OCI-LY3 (cell line): ENCODE data around the gene CBR1.

Experiments
- H2AFZ ChIP-seq: fragments of 200-600, 300-600 bp; shearing (Covaris generic); 2 replicates; pipeline ENCODE4 v1.6.0; 2014; ENCODE audit warnings: antibody characterized with exemption, low read depth, low read length
- H3K27ac ChIP-seq: fragments of 200-600, 300-600 bp; sonication (generic); 2 replicates; pipeline ENCODE4 v1.5.1; 2014; ENCODE audit warnings: mild to moderate bottlenecking, low read length, moderate library complexity, mixed read lengths
- H3K27me3 ChIP-seq: fragments of 200-600, 300-600 bp; sonication (generic); 2 replicates; pipeline ENCODE4 v1.6.1; 2014; ENCODE audit warnings: low read depth, low read length, mixed read lengths
- H3K36me3 ChIP-seq: fragments of 200-600, 300-600 bp; sonication (generic); replicated peaks from 2 replicates; pipeline ENCODE3; 2014; ENCODE audit warnings: low read depth, low read length, mixed read lengths
- H3K4me1 ChIP-seq: fragments of 300-600, 200-600 bp; sonication (generic); 2 replicates; pipeline ENCODE4 v1.6.1; 2014; ENCODE audit warnings: low read length, mixed read lengths
- H3K4me2 ChIP-seq: fragments of 200-600, 300-600 bp; sonication (generic); 2 replicates; pipeline ENCODE4 v1.6.1; 2014; ENCODE audit warnings: low read length, mixed read lengths
- H3K4me3 ChIP-seq: fragments of 300-600, 200-600 bp; sonication (generic); 2 replicates; pipeline ENCODE4 v1.5.1; 2014; ENCODE audit warnings: antibody characterized with exemption, mild to moderate bottlenecking, low read length, moderate library complexity
- H3K79me2 ChIP-seq: fragments of 300-600, 200-600 bp; shearing (Covaris generic); 2 replicates; pipeline ENCODE4 v1.6.1; 2014; ENCODE audit warnings: mild to moderate bottlenecking, low read length, mixed read lengths
- H3K9ac ChIP-seq: fragments of 300-600, 200-600 bp; shearing (Covaris generic); 2 replicates; pipeline ENCODE4 v1.6.0; 2014; ENCODE audit warnings: mild to moderate bottlenecking, low read length, moderate library complexity
- H3K9me3 ChIP-seq: fragments of 200-600, 300-600 bp; shearing (Covaris generic); 2 replicates; pipeline ENCODE4 v1.6.1; 2014; ENCODE audit warnings: low read length, mixed read lengths; ENCODE audit not compliant: insufficient read depth
- H4K20me1 ChIP-seq: fragments of 200-600, 300-600 bp; sonication (generic); 2 replicates; pipeline ENCODE4 v1.6.1; 2016; ENCODE audit warnings: low read length, mixed read lengths; ENCODE audit not compliant: insufficient read depth
- CTCF ChIP-seq: fragments of 200-600, 300-600 bp; sonication (generic); IDR thresholded peaks from 2 replicates; pipeline ENCODE4 v1.5.1; 2014; ENCODE audit warnings: antibody characterized with exemption, low read length, low read depth
- EZH2phosphoT487 ChIP-seq: fragments of 200-600 bp; shearing (Covaris generic); IDR thresholded peaks from 2 replicates; pipeline ENCODE4 v1.6.1; 2018; ENCODE audit warnings: antibody characterized with exemption, mixed run types, low read depth

Gene CBR1

GRCh38 chr21:36109868-36110267, 40.0 kb downstream of the CBR1 start:
- Histone ChIP-seq H2AFZ (no peak overlapping the region), H3K4me2 (no peak overlapping the region), H3K9me3 (no peaks in the 10 kb centered on the region), H3K79me2 (no peaks in the 10 kb centered on the region), H3K4me1 (peaks cover 14% of the 10 kb centered on the region; the same call in 1 of the 2 replicates), H3K27me3 (no peaks in the 10 kb centered on the region), H3K4me3 (no peak overlapping the region), H4K20me1 (no peaks in the 10 kb centered on the region), H3K9ac (no peak overlapping the region), H3K27ac (no peak overlapping the region), H3K36me3 (no peaks in the 10 kb centered on the region)
- TF ChIP-seq CTCF (no peak), EZH2phosphoT487 (no peak)

GRCh38 chr21:36111238-36111637, 41.4 kb downstream of the CBR1 start:
- H4K20me1 ChIP-seq = no peaks in the 10 kb centered on the region

GRCh38 chr21:36113647-36114428, 44.0 kb downstream of the CBR1 start:
- Histone ChIP-seq H3K4me1 (peaks cover 19% of the 10 kb centered on the region; the same call in 1 of the 2 replicates), H2AFZ (peak overlapping the region; percentile 99; the same call in 1 of the 2 replicates), H4K20me1 (no peaks in the 10 kb centered on the region), H3K79me2 (no peaks in the 10 kb centered on the region), H3K27ac (no peak overlapping the region), H3K4me2 (peak overlapping the region; percentile 97), H3K9me3 (no peaks in the 10 kb centered on the region), H3K9ac (0 out of 2 replicates have a peak overlapping the region, but pooled peaks have one; percentile 65), H3K4me3 (peak overlapping the region; percentile 90; the same call in 1 of the 2 replicates), H3K27me3 (no peaks in the 10 kb centered on the region), H3K36me3 (peaks cover 2% of the 10 kb centered on the region)
- TF ChIP-seq CTCF (no peak), EZH2phosphoT487 (no peak)

More at GRCh38 chr21:36111238-36111637, 41.4 kb downstream of the CBR1 start:
- Histone ChIP-seq H3K27ac (no peak overlapping the region), H2AFZ (no peak overlapping the region), H3K9ac (no peak overlapping the region), H3K36me3 (no peaks in the 10 kb centered on the region), H3K9me3 (no peaks in the 10 kb centered on the region), H3K4me3 (no peak overlapping the region), H3K4me2 (no peak overlapping the region), H3K79me2 (no peaks in the 10 kb centered on the region), H3K4me1 (peaks cover 14% of the 10 kb centered on the region; the same call in 1 of the 2 replicates), H3K27me3 (no peaks in the 10 kb centered on the region)
- TF ChIP-seq EZH2phosphoT487 = no peak
- no peak for TF ChIP-seq CTCF

GRCh38 chr21:36115138-36115730, 45.4 kb downstream of the CBR1 start:
- Histone ChIP-seq H3K9me3 (no peaks in the 10 kb centered on the region), H3K27ac (no peak overlapping the region), H3K27me3 (no peaks in the 10 kb centered on the region), H3K4me1 (peaks cover 24% of the 10 kb centered on the region), H3K36me3 (peaks cover 2% of the 10 kb centered on the region), H3K4me2 (no peak overlapping the region), H2AFZ (no peak overlapping the region), H3K9ac (no peak overlapping the region), H3K4me3 (no peak overlapping the region), H3K79me2 (no peaks in the 10 kb centered on the region), H4K20me1 (no peaks in the 10 kb centered on the region)
- TF ChIP-seq CTCF (no peak), EZH2phosphoT487 (no peak)
